Peyer's patch (tissue), 4 donors: ENCODE results near the gene PURA. TPM values are rescaled to one million over a fixed set of nuclear protein-coding genes. Genes with fewer than 3 reads are reported as not detected.
A peak's percentile ranks its signal among the peaks of the same experiment; 100 is the strongest.

ENCODE experiments used
- DNase-seq, 3 donors: peaks; one replicate each; pipeline ENCODE4 v3.0.0-alpha.2; 2017 to 2019
- H3K27ac ChIP-seq, 4 donors: fragments of 200-600 bp; sonication (generic); one replicate each; pipeline ENCODE4 v1.5.1; 2016 to 2019
- H3K27me3 ChIP-seq, 2 donors: fragments of 200-600 bp; sonication (generic); one replicate each; pipeline ENCODE4 v1.5.1; 2019
- H3K36me3 ChIP-seq, 3 donors: fragments of 200-600 bp; sonication (generic); one replicate each; pipeline ENCODE4 v1.5.1; 2016 to 2019
- H3K4me1 ChIP-seq, 4 donors: fragments of 200-600 bp; sonication (generic); one replicate each; pipeline ENCODE4 v1.5.1; 2016 to 2019
- H3K4me3 ChIP-seq, 4 donors: fragments of 200-600 bp; sonication (generic); 1 replicate in 3 of 4; 2 replicates in 1 of 4; pipeline ENCODE4 v1.5.1; 2016 to 2019; ENCODE audit warnings: mild to moderate bottlenecking in 1 of 4
- H3K9me3 ChIP-seq, 4 donors: fragments of 200-600 bp; sonication (generic); one replicate each; pipeline ENCODE4 v1.5.1; 2016 to 2019; ENCODE audit warnings: mild to moderate bottlenecking in 1 of 4
- POLR2A ChIP-seq, 2 donors: fragments of 450-650 bp; IDR thresholded peaks; one replicate each; pipeline ENCODE4 v1.5.1; 2017; ENCODE audit warnings: antibody characterized with exemption in 2 of 2, mild to moderate bottlenecking in 2 of 2, moderate library complexity in 2 of 2
- total RNA-seq, 4 donors: library from RNA; depleted of rRNA; stranded (reverse); fragments of >200 nt; gene quantifications; one replicate each; pipeline ENCODE4 v1.1.0, GENCODE V29; 2016
- TF ChIP-seq, protein P1 (sequence below), 6 experiments: fragments of 450-650 bp in 4 of 6; fragments of 200-600 bp in 2 of 6; sonication (generic) in 1 of 6; IDR thresholded peaks; one replicate each; pipeline ENCODE4 v1.5.1; 2017 to 2019; ENCODE audit warnings: antibody characterized with exemption in 6 of 6, mild to moderate bottlenecking in 3 of 6, moderate library complexity in 1 of 6

The PURA gene
- total RNA-seq, 4 donors from 2014 or later, result 22.2 to 24.7 (median 22.7) TPM

DNA sequence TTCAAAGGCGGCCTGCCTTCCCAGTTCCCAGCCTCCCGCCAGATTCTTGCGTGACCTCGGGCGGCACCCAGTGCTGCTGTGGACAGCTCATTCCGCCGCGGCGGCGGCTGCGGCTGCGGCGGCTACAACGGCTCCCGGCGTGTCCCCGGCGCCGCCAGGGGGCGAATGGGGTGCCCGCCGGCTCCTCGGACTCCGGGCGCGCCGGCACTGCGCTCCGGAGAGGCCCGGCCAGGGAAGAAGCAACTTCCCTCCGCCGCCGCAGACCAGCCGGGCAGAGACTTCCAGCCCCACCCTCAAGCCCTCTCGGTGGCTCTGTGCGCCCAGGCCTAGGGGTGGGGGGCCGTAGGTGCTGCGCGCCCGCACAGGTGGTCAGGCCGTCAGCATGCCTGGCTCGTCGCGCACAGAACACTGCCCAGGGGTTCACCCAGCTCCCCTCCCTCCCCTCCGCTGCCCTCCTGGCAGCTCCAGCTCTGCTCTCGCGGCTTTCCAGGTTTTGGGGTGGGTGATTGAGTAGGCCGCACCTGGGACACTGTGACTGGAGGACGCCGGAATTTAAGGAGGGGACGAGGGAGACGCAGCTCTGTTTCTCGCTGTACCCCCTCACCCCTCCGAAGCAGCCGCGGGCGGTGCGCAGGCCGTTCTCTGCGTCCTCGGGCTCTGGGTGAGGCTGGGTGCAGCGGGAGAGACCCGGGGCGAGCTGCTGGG, 32.1 kb downstream of the PURA start:
- H3K27ac ChIP-seq, result no peak overlapping the region
- no peaks in the 10 kb centered on the region for H3K27me3 ChIP-seq
- H3K4me1 ChIP-seq, result peaks cover 13 to 26% (median 14%) of the 10 kb centered on the region in 4 donors
- peak overlapping the region; percentile 27 to 60 (median 46) for H3K4me3 ChIP-seq
- TF ChIP-seq, protein P1, sequence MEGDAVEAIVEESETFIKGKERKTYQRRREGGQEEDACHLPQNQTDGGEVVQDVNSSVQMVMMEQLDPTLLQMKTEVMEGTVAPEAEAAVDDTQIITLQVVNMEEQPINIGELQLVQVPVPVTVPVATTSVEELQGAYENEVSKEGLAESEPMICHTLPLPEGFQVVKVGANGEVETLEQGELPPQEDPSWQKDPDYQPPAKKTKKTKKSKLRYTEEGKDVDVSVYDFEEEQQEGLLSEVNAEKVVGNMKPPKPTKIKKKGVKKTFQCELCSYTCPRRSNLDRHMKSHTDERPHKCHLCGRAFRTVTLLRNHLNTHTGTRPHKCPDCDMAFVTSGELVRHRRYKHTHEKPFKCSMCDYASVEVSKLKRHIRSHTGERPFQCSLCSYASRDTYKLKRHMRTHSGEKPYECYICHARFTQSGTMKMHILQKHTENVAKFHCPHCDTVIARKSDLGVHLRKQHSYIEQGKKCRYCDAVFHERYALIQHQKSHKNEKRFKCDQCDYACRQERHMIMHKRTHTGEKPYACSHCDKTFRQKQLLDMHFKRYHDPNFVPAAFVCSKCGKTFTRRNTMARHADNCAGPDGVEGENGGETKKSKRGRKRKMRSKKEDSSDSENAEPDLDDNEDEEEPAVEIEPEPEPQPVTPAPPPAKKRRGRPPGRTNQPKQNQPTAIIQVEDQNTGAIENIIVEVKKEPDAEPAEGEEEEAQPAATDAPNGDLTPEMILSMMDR (IDR thresholded peaks at IDR 0.05), result peak in 5 of 6 experiments; percentile 61 to 88 (median 81)
- TF ChIP-seq POLR2A (IDR thresholded peaks at IDR 0.05), result no peak
- no peaks in the 10 kb centered on the region for H3K36me3 ChIP-seq
- DNase-seq, result peak; percentile 35 to 87 (median 84)
- H3K9me3 ChIP-seq, result no peaks in the 10 kb centered on the region

DNA sequence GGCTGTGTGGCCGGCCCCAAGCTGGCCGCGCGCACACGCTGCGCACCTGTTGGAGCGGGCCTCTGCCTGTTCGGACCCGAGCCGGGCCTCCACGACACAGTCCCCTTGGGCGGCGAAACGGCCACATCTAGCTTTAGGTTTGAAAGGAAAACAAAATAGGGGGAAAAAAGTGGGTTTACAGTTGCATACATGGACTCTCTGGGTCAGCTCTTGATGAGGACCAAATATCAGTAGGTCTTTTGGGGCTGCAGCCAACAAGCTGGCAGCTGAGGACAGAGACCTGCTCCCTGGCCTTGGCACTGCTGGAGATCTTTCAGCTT, 32.6 kb downstream of the PURA start:
- no peaks in the 10 kb centered on the region for H3K36me3 ChIP-seq
- no peaks in the 10 kb centered on the region for H3K9me3 ChIP-seq
- no peak overlapping the region for H3K27ac ChIP-seq
- peak overlapping the region in 2 of 4 donors; percentile 54 to 60 for H3K4me3 ChIP-seq
- TF ChIP-seq, protein P1 (IDR thresholded peaks at IDR 0.05), result no peak
- no peak for TF ChIP-seq POLR2A (IDR thresholded peaks at IDR 0.05)
- peaks cover 13 to 26% (median 14%) of the 10 kb centered on the region in 4 donors for H3K4me1 ChIP-seq
- H3K27me3 ChIP-seq, result no peaks in the 10 kb centered on the region
- no peak for DNase-seq

DNA sequence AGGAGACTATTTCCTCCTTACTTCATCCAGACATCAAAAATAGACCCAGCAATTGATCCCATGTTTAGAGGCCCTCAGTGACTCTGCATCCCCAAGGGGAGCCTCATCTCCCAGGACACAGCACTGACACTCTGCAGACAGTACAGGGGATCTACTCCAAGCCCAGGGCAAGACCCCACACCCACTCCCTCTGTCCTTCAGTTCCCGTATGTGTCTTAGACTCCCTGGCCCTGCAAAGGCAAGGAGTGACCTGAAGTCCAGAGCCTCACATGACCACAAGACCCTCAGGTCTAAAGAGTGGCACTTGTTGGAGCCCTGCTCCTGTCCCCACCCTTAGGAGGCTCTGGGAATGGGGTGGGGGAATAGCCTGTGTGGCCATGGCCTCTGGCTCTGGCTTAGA, 33.6 kb downstream of the PURA start:
- H3K36me3 ChIP-seq, result no peaks in the 10 kb centered on the region
- H3K9me3 ChIP-seq, result no peaks in the 10 kb centered on the region
- H3K4me1 ChIP-seq, result peaks cover 13 to 22% (median 14%) of the 10 kb centered on the region in 4 donors
- H3K27me3 ChIP-seq, result no peaks in the 10 kb centered on the region
- H3K27ac ChIP-seq, result no peak overlapping the region
- TF ChIP-seq POLR2A (IDR thresholded peaks at IDR 0.05), result no peak
- no peak overlapping the region for H3K4me3 ChIP-seq
- no peak for DNase-seq

DNA sequence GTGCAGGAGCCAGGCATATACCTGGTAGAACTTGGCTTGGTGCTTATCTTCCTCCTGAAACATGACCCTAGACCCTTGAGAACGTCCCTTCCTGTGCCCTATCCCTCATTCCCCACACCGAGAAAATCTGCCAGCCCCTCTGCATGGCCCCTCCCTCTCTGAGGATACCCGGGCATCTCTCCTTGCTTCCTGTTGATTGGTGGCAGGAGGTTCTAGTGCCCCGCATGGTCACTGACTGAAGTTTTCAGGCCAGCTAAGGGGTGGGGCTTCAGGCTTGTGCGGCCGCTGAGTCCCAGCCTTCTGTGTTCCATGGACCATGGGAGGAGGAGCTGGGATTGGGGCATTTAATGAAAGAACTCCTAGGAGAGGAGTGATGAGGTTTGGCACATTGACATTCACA, 34.6 kb downstream of the PURA start:
- TF ChIP-seq POLR2A (IDR thresholded peaks at IDR 0.05), result no peak
- TF ChIP-seq, protein P1 (IDR thresholded peaks at IDR 0.05), result no peak
- no peak overlapping the region for H3K27ac ChIP-seq
- no peaks in the 10 kb centered on the region for H3K36me3 ChIP-seq
- H3K27me3 ChIP-seq, result no peaks in the 10 kb centered on the region
- DNase-seq, result no peak
- no peaks in the 10 kb centered on the region for H3K9me3 ChIP-seq
- H3K4me1 ChIP-seq, result peaks cover 12 to 20% (median 14%) of the 10 kb centered on the region in 4 donors
- no peak overlapping the region for H3K4me3 ChIP-seq

DNA sequence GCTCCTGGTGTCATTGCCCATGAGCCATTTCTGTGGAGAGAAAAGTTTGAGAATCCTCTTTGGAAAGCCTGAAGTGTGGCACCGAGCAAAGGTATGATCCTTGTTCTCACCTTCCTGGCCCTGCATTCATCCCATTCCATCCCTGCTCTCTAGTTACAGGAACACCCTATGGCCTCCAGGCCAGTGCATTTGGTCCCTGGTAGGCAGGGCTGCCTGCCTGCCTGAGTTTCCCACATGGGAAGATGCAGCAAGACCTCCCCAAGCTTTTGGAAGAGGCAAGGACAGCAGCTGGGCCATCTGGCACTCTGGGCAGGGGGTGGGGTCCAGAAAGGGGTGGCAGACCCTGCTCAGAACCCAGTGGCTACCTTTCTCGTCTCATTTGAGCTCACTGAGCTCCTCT, 36.3 kb downstream of the PURA start:
- Histone ChIP-seq H3K27ac (no peak overlapping the region), H3K4me1 (peaks cover 6 to 14% (median 11%) of the 10 kb centered on the region in 4 donors), H3K27me3 (no peaks in the 10 kb centered on the region), H3K36me3 (no peaks in the 10 kb centered on the region), H3K9me3 (no peaks in the 10 kb centered on the region), H3K4me3 (no peak overlapping the region)
- no peak for DNase-seq
- TF ChIP-seq, protein P1 (IDR thresholded peaks at IDR 0.05), result no peak
- TF ChIP-seq POLR2A (IDR thresholded peaks at IDR 0.05), result no peak

DNA sequence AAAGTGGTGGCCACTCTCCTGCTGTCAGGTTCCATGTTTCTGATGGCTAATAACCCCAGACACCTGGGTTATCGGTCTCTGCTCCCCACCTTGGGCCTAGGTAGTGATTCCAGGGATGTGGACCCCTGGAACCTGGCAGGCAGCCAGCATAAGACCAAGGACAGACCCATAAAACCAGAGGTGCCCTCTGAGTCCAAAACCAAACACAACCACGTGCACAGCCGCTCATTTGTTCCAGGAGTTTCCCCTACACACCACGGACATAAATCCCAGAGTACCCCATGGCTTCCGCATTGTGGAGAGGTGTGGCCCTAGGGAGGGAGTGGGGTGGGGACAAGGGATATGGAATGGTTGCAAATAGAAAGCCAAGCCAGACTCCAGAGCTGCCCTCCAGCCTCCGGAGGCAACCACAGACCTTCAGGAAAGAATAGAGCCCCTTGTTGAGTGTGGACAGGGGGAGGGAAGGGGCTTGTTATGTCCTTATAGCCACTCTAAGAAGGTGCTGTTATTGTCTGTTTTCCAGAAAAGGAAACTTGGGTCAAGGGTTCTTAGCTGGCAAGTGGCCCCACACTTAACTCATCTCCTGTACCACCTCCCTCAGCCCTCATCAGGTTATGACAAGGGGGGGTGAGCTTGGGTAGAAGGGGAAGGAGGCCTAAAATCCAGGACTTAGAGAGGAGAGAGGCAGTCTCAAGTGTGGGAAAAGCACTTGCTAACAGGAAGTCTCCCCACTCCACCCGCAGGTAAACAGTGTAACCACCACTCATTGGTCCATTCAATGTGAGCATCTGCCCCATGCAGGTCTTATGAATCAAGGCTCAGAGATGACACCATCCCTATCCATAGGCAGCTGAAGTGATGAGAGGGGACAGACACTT, 37.5 kb downstream of the PURA start:
- Histone ChIP-seq H3K27me3 (no peaks in the 10 kb centered on the region), H3K4me1 (peaks cover 0 to 3% (median under 1%) of the 10 kb centered on the region in 4 donors), H3K9me3 (no peaks in the 10 kb centered on the region), H3K4me3 (no peak overlapping the region), H3K27ac (no peak overlapping the region), H3K36me3 (no peaks in the 10 kb centered on the region)
- TF ChIP-seq, protein P1 (IDR thresholded peaks at IDR 0.05), result no peak
- TF ChIP-seq POLR2A (IDR thresholded peaks at IDR 0.05), result no peak
- no peak for DNase-seq
